ENCODE measurements around the gene HS6ST1. TPM values are rescaled to one million over a fixed set of nuclear protein-coding genes. Genes with fewer than 3 reads are reported as not detected.

Gene HS6ST1
- total RNA-seq, 2 donors from 2014 or later: 69.0 to 233 TPM

DNA sequence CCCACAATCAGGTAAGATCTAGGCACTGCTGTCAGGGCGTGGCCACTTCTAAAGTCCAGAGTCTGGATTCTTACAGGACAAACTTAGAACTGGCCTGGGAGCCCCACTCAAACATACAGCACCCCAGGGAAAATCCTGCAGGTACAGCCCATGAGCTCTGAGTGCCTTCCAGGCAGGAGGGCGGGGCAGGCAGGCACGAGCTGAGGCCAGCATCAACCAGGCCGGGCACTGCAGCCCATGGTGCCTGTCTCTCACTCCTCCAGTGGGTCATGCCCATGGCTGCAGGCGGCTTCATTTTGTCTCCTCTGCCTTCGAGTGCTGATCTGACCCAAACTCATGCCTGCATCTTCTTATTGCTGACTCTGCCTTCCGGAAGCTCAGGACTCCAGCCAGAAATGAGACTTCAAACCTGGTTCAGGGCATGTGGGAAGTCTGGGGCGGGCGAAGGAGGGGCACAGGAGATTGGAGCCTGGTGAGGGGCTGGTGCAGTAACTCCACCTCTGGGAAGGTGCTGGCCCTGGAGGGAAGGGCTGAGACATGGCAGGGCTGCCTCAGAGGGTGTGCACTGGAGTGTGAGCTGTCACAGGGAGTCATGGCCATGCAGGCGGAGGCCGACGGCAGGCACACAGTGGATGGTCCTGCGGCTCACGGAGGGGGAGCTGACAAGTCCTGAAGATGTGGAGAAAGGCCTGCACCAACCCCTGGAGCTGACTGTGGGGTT, 40.5 kb downstream of the HS6ST1 start:
- no peak for TF ChIP-seq POLR2AphosphoS5 (IDR thresholded peaks at IDR 0.05)
- H3K4me3 ChIP-seq: no peak overlapping the region
- H3K36me3 ChIP-seq: no peaks in the 10 kb centered on the region
- H3K27ac ChIP-seq: no peak overlapping the region
- H3K27me3 ChIP-seq (replicated peaks; ENCODE audit: insufficient read depth): no peaks in the 10 kb centered on the region
- intact Hi-C loops (cut with DNase I): no loop called here
- 68% methylated on average over 11 of the region's 14 CpGs for WGBS
- no peaks in the 10 kb centered on the region for H3K9me3 ChIP-seq
- H3K4me1 ChIP-seq (replicated peaks): peaks cover 6% of the 10 kb centered on the region
- DNase-seq (ENCODE audit: low spot score): no peak

- peaks cover 4% of the 10 kb centered on the region for H3K4me1 ChIP-seq (replicated peaks)
- H3K4me3 ChIP-seq: no peak overlapping the region
- H3K27ac ChIP-seq: no peak overlapping the region
- intact Hi-C loops (cut with DNase I): no loop called here
- no peak for TF ChIP-seq POLR2A (IDR thresholded peaks at IDR 0.05)
- TF ChIP-seq, protein P1, sequence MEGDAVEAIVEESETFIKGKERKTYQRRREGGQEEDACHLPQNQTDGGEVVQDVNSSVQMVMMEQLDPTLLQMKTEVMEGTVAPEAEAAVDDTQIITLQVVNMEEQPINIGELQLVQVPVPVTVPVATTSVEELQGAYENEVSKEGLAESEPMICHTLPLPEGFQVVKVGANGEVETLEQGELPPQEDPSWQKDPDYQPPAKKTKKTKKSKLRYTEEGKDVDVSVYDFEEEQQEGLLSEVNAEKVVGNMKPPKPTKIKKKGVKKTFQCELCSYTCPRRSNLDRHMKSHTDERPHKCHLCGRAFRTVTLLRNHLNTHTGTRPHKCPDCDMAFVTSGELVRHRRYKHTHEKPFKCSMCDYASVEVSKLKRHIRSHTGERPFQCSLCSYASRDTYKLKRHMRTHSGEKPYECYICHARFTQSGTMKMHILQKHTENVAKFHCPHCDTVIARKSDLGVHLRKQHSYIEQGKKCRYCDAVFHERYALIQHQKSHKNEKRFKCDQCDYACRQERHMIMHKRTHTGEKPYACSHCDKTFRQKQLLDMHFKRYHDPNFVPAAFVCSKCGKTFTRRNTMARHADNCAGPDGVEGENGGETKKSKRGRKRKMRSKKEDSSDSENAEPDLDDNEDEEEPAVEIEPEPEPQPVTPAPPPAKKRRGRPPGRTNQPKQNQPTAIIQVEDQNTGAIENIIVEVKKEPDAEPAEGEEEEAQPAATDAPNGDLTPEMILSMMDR (IDR thresholded peaks at IDR 0.05): no peak
- TF ChIP-seq POLR2AphosphoS5 (IDR thresholded peaks at IDR 0.05): no peak
- 89% methylated on average over 17 of the region's 17 CpGs for WGBS
- no peaks in the 10 kb centered on the region for H3K36me3 ChIP-seq
- no peaks in the 10 kb centered on the region for H3K9me3 ChIP-seq
- DNase-seq (ENCODE audit: low spot score): no peak
- H3K27me3 ChIP-seq (replicated peaks; ENCODE audit: insufficient read depth): no peaks in the 10 kb centered on the region
Measured at GRCh38 chr2:128276878-128277675, 41.6 kb downstream of the HS6ST1 start.

DNA sequence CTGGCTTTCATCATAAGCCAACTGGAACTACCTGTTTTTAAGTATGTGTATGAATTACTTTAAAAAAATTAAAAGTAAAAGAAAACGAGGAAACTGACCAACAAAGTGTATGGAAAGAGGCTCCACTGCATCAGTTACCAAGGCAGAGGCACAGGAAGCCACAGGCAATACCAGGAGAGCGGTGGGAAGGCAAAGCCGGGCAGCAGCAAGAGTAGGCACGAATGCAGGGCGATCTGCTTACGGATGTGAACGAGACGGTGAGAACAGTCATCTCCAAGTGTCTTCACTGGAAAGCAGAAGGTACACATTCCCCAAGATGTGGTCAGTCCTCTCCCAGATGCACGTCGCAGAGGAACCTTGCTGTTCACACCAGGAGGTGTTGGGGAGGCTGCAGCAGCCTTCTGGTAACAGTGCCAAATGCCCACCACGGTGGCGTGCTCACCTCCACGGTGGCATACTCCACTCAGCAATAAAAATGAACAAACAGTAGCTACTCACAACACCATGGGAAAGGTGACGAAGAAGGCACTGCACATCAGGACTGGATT, 43.1 kb downstream of the HS6ST1 start:
- no peak for DNase-seq (ENCODE audit: low spot score)
- WGBS: 86% methylated on average over 14 of the region's 14 CpGs
- H3K36me3 ChIP-seq: no peaks in the 10 kb centered on the region
- no peaks in the 10 kb centered on the region for H3K27me3 ChIP-seq (replicated peaks; ENCODE audit: insufficient read depth)
- no peak overlapping the region for H3K4me3 ChIP-seq
- no peak overlapping the region for H3K27ac ChIP-seq
- H3K4me1 ChIP-seq (replicated peaks): peaks cover 4% of the 10 kb centered on the region
- TF ChIP-seq POLR2A (IDR thresholded peaks at IDR 0.05) (no peak), POLR2AphosphoS5 (IDR thresholded peaks at IDR 0.05) (no peak)
- TF ChIP-seq, protein P1 (IDR thresholded peaks at IDR 0.05): no peak
- no peaks in the 10 kb centered on the region for H3K9me3 ChIP-seq
- intact Hi-C loops (cut with DNase I): no loop called here

DNA sequence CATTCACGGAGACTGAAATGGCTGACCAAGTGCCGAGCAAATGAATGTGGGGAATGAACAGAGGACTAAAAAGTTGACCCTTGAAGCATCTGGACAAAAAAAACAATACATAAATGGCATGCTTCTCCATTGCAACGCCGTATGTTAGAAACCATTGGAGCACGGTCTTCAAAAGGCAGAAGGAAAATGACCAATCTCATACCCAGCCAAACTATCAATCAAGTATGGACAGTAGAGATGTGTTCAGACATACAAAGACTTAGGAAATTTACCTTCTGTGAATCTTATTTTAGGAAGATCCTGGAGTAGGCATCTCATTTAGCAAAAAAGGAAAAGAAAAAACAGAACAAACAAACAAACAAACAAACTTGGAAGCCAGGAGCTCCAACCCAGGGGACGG, 44.5 kb downstream of the HS6ST1 start:
- no peaks in the 10 kb centered on the region for H3K36me3 ChIP-seq
- no peak for DNase-seq (ENCODE audit: low spot score)
- no peak overlapping the region for H3K4me3 ChIP-seq
- WGBS: 87% methylated on average over 6 of the region's 6 CpGs
- H3K9me3 ChIP-seq: no peaks in the 10 kb centered on the region
- no peaks in the 10 kb centered on the region for H3K27me3 ChIP-seq (replicated peaks; ENCODE audit: insufficient read depth)
- no peak overlapping the region for H3K27ac ChIP-seq
- H3K4me1 ChIP-seq (replicated peaks): peaks cover 8% of the 10 kb centered on the region
- TF ChIP-seq, protein P1 (IDR thresholded peaks at IDR 0.05): no peak
- TF ChIP-seq POLR2A (IDR thresholded peaks at IDR 0.05) (no peak), POLR2AphosphoS5 (IDR thresholded peaks at IDR 0.05) (no peak)
- intact Hi-C loops (cut with DNase I): no loop called here

- H3K4me1 ChIP-seq (replicated peaks): peaks cover 8% of the 10 kb centered on the region
- WGBS: 62% methylated on average over 16 of the region's 16 CpGs
- no peaks in the 10 kb centered on the region for H3K36me3 ChIP-seq
- TF ChIP-seq POLR2A (IDR thresholded peaks at IDR 0.05): no peak
- TF ChIP-seq, protein P1 (IDR thresholded peaks at IDR 0.05): no peak
- TF ChIP-seq POLR2AphosphoS5 (IDR thresholded peaks at IDR 0.05): no peak
- H3K9me3 ChIP-seq: no peaks in the 10 kb centered on the region
- intact Hi-C loops (cut with DNase I): no loop called here
- no peaks in the 10 kb centered on the region for H3K27me3 ChIP-seq (replicated peaks; ENCODE audit: insufficient read depth)
- no peak overlapping the region for H3K4me3 ChIP-seq
- no peak for DNase-seq (ENCODE audit: low spot score)
- no peak overlapping the region for H3K27ac ChIP-seq
Measured at GRCh38 chr2:128273469-128274081, 45.1 kb downstream of the HS6ST1 start.

Data from prostate gland (tissue), 2 donors.